Keratinocyte (primary cell): ENCODE measurements around the gene SPSB4.

ENCODE experiments used
- EZH2 ChIP-seq: IDR thresholded peaks from one replicate; pipeline ENCODE4 v1.6.1; 2012; ENCODE audit warnings: inconsistent platforms, mild to moderate bottlenecking, low read length, moderate library complexity
- TF ChIP-seq, protein P1 (sequence below), 3 experiments: IDR thresholded peaks in 1 of 3; conservative IDR thresholded peaks in 1 of 3; optimal IDR thresholded peaks in 1 of 3; 2 replicates in 2 of 3; 3 replicates in 1 of 3; pipeline versions ENCODE3 to v1.5.1; 2011; ENCODE audit warnings: low read length in 3 of 3, mild to moderate bottlenecking in 3 of 3, moderate library complexity in 2 of 3, control low read depth in 1 of 3, inconsistent platforms in 1 of 3; ENCODE audit not compliant: insufficient read depth in 2 of 3; ENCODE audit errors: extremely low read depth in 1 of 3

DNA sequence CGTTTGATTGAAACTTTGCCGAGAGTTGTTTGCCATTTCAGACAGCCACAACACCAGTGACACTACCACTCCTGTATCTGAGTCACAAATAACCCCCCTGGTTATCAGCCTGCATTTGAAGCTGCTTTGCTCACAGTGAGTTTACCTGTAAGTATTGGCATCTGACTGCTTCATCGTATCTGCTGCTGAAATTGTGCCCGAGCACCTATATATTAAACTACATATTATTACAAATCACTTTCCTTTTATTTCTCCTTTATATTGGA is 39.2 kb upstream of the SPSB4 start:
- TF ChIP-seq, protein P1, sequence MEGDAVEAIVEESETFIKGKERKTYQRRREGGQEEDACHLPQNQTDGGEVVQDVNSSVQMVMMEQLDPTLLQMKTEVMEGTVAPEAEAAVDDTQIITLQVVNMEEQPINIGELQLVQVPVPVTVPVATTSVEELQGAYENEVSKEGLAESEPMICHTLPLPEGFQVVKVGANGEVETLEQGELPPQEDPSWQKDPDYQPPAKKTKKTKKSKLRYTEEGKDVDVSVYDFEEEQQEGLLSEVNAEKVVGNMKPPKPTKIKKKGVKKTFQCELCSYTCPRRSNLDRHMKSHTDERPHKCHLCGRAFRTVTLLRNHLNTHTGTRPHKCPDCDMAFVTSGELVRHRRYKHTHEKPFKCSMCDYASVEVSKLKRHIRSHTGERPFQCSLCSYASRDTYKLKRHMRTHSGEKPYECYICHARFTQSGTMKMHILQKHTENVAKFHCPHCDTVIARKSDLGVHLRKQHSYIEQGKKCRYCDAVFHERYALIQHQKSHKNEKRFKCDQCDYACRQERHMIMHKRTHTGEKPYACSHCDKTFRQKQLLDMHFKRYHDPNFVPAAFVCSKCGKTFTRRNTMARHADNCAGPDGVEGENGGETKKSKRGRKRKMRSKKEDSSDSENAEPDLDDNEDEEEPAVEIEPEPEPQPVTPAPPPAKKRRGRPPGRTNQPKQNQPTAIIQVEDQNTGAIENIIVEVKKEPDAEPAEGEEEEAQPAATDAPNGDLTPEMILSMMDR (optimal IDR thresholded peaks at IDR 0.05 in 1 of 3, IDR thresholded peaks at IDR 0.05 in 1 of 3, conservative IDR thresholded peaks at IDR 0.05 in 1 of 3; ENCODE audit: extremely low read depth in 1 of 3, insufficient read depth in 2 of 3, low read length in 3 of 3): no peak
- no peak for TF ChIP-seq EZH2
